H1 (cell line): ENCODE results near the gene EAPP. TPM values are rescaled to one million over a fixed set of nuclear protein-coding genes. Genes with fewer than 3 reads are reported as not detected.

Source experiments
- CTCF ChIA-PET: fragments of 300-600 bp; sonication (Branson Sonifier 250); formaldehyde crosslinking; loops from one replicate; lab custom pipeline; 2021; ENCODE audit not compliant: partially characterized antibody; lab: Charles Lee
- POLR2A ChIA-PET: fragments of 300-600 bp; sonication (Branson Sonifier 250); formaldehyde crosslinking; loops from one replicate; lab custom pipeline; 2021; ENCODE audit warnings: inconsistent platforms; ENCODE audit not compliant: partially characterized antibody; lab: Charles Lee
- DNase-seq, 2 experiments: peaks; one replicate each; pipeline versions ENCODE4 v3.0.0 to v3.0.0-alpha.2; 2010 to 2022; ENCODE audit warnings: low spot score in 2 of 2, low read depth in 1 of 2, mixed read lengths in 1 of 2
- FAIRE-seq: peaks from 2 replicates; lab custom pipeline; 2011; peaks lifted over from hg19 to GRCh38; lab: Jason Lieb, UNC
- H2AFZ ChIP-seq: 2 replicates; pipeline ENCODE4 v1.8.1; 2012; ENCODE audit warnings: low read length, inconsistent platforms
- H2AK5ac ChIP-seq: 2 replicates; pipeline ENCODE4 v1.6.1; 2013; ENCODE audit warnings: low read depth, low read length
- H2BK120ac ChIP-seq: replicated peaks from 2 replicates; pipeline ENCODE3; 2013; ENCODE audit warnings: low read depth, low read length, inconsistent platforms
- H2BK12ac ChIP-seq: 2 replicates; pipeline ENCODE4 v1.6.1; 2013; ENCODE audit warnings: low read depth, low read length
- H2BK15ac ChIP-seq: 2 replicates; pipeline ENCODE4 v1.6.1; 2013; ENCODE audit warnings: low read length
- H2BK20ac ChIP-seq: 2 replicates; pipeline ENCODE4 v1.6.1; 2013; ENCODE audit warnings: low read length
- H2BK5ac ChIP-seq: 2 replicates; pipeline ENCODE4 v1.6.1; 2013; ENCODE audit warnings: low read depth, low read length
- H3K14ac ChIP-seq: 2 replicates; pipeline ENCODE4 v1.6.1; 2013; ENCODE audit warnings: inconsistent platforms; ENCODE audit not compliant: insufficient read length
- H3K18ac ChIP-seq: 2 replicates; pipeline ENCODE4 v1.6.1; 2013; ENCODE audit warnings: low read length; ENCODE audit errors: extremely low read depth
- H3K23ac ChIP-seq: 2 replicates; pipeline ENCODE4 v1.6.1; 2013; ENCODE audit warnings: inconsistent platforms; ENCODE audit not compliant: insufficient read length
- H3K23me2 ChIP-seq: 2 replicates; pipeline ENCODE4 v1.6.1; 2013; ENCODE audit warnings: low read depth, low read length
- H3K27ac ChIP-seq: 2 replicates; pipeline ENCODE4 v1.6.1; 2011; ENCODE audit warnings: low read depth, low read length, inconsistent platforms
- H3K27me3 ChIP-seq, 4 experiments: replicated peaks in 1 of 4; 1 replicate in 1 of 4; 2 replicates in 3 of 4; pipeline versions ENCODE4 v1.6.1 to v1.8.1; 2011 to 2013; ENCODE audit warnings: low read length in 3 of 4, mild to moderate bottlenecking in 3 of 4, inconsistent platforms in 2 of 4, mixed read lengths in 2 of 4, moderate library complexity in 1 of 4; ENCODE audit not compliant: control insufficient read depth in 3 of 4, insufficient read depth in 3 of 4; ENCODE audit errors: extremely low read depth in 1 of 4
- H3K36me3 ChIP-seq, 4 experiments: 2 replicates each; pipeline versions ENCODE4 v1.6.1 to v1.8.1; 2011 to 2013; ENCODE audit warnings: mild to moderate bottlenecking in 4 of 4, low read length in 3 of 4, moderate library complexity in 2 of 4, control low read depth in 1 of 4, inconsistent platforms in 1 of 4; ENCODE audit not compliant: insufficient read depth in 4 of 4, control insufficient read depth in 2 of 4
- H3K4ac ChIP-seq: replicated peaks from 2 replicates; pipeline ENCODE3; 2013; ENCODE audit warnings: low read length, low read depth, mixed read lengths, inconsistent platforms; ENCODE audit not compliant: insufficient read length
- H3K4me1 ChIP-seq, 4 experiments: replicated peaks in 1 of 4; 1 replicate in 1 of 4; 2 replicates in 3 of 4; pipeline versions ENCODE4 v1.6.1 to v1.8.1; 2011 to 2013; ENCODE audit warnings: low read length in 3 of 4, inconsistent platforms in 2 of 4, mixed read lengths in 1 of 4; ENCODE audit not compliant: insufficient read depth in 4 of 4, control insufficient read depth in 3 of 4
- H3K4me2 ChIP-seq, 2 experiments: 2 replicates each; pipeline versions ENCODE4 v1.6.1 to v1.8.1; 2011 to 2013; ENCODE audit warnings: low read depth in 2 of 2, low read length in 2 of 2, control low read depth in 1 of 2, inconsistent platforms in 1 of 2, mild to moderate bottlenecking in 1 of 2; ENCODE audit not compliant: insufficient read depth in 1 of 2
- H3K4me3 ChIP-seq, 4 experiments: fragments of 200-600, 300-600 bp in 1 of 4; sonication (generic), shearing (Covaris generic), sonication (Bioruptor Twin) in 1 of 4; 2 replicates each; pipeline versions ENCODE4 v1.5.1 to v1.8.1; 2011 to 2016; ENCODE audit warnings: low read length in 4 of 4, low read depth in 3 of 4, control low read depth in 2 of 4, inconsistent platforms in 2 of 4, mild to moderate bottlenecking in 2 of 4, mixed read lengths in 1 of 4, moderate library complexity in 1 of 4; ENCODE audit not compliant: insufficient read depth in 2 of 4; ENCODE audit errors: extremely low read depth in 1 of 4
- H3K56ac ChIP-seq: replicated peaks from 2 replicates; pipeline ENCODE3; 2013; ENCODE audit warnings: low read depth, mild to moderate bottlenecking, mixed read lengths, low read length, inconsistent platforms; ENCODE audit not compliant: insufficient read length
- H3K79me1 ChIP-seq: 2 replicates; pipeline ENCODE4 v1.6.1; 2013; ENCODE audit warnings: low read depth, low read length, control low read depth
- H3K79me2 ChIP-seq, 2 experiments: 2 replicates each; pipeline versions ENCODE4 v1.6.1 to v1.8.1; 2012 to 2013; ENCODE audit warnings: low read length in 2 of 2, mild to moderate bottlenecking in 2 of 2, inconsistent platforms in 1 of 2; ENCODE audit not compliant: insufficient read depth in 2 of 2, control insufficient read depth in 1 of 2
- H3K9ac ChIP-seq, 4 experiments: replicated peaks in 1 of 4; 1 replicate in 1 of 4; 2 replicates in 3 of 4; pipeline versions ENCODE4 v1.6.1 to v1.8.1; 2011 to 2013; ENCODE audit warnings: low read depth in 3 of 4, low read length in 3 of 4, control low read depth in 2 of 4, mild to moderate bottlenecking in 2 of 4, moderate library complexity in 2 of 4, inconsistent platforms in 1 of 4; ENCODE audit errors: extremely low read depth in 1 of 4
- H3K9me3 ChIP-seq, 2 experiments: 2 replicates each; pipeline versions ENCODE4 v1.6.1 to v1.8.1; 2012 to 2013; ENCODE audit warnings: mild to moderate bottlenecking in 2 of 2, moderate library complexity in 2 of 2, control low read depth in 1 of 2, inconsistent platforms in 1 of 2, low read depth in 1 of 2, low read length in 1 of 2, mixed read lengths in 1 of 2; ENCODE audit not compliant: insufficient read depth in 2 of 2
- H4K20me1 ChIP-seq, 2 experiments: replicated peaks in 1 of 2; 2 replicates each; pipeline versions ENCODE3 to v1.8.1; 2011 to 2013; ENCODE audit warnings: inconsistent platforms in 2 of 2, low read length in 2 of 2, mild to moderate bottlenecking in 1 of 2; ENCODE audit not compliant: insufficient read depth in 2 of 2, control insufficient read depth in 1 of 2
- H4K5ac ChIP-seq: 2 replicates; pipeline ENCODE4 v1.6.1; 2013; ENCODE audit warnings: low read length, low read depth, mixed read lengths, inconsistent platforms; ENCODE audit not compliant: insufficient read length
- H4K8ac ChIP-seq: 2 replicates; pipeline ENCODE4 v1.8.0; 2013; ENCODE audit warnings: mild to moderate bottlenecking, moderate library complexity, low read length, inconsistent platforms; ENCODE audit not compliant: insufficient read depth; ENCODE audit errors: extremely low read depth
- H4K91ac ChIP-seq: replicated peaks from 2 replicates; pipeline ENCODE3; 2013; ENCODE audit warnings: low read length, mixed read lengths, inconsistent platforms; ENCODE audit not compliant: insufficient read length
- BCL11A ChIP-seq, 2 experiments: IDR thresholded peaks; one replicate each; pipeline ENCODE4 v1.6.1; 2011; ENCODE audit warnings: low read depth in 2 of 2, low read length in 2 of 2, mild to moderate bottlenecking in 2 of 2
- CHD2 ChIP-seq: IDR thresholded peaks from 2 replicates; pipeline ENCODE4 v1.6.1; 2012; ENCODE audit warnings: low read length, improper control_type of control experiment
- CREB1 ChIP-seq: IDR thresholded peaks from 2 replicates; pipeline ENCODE4 v1.6.1; 2012; ENCODE audit warnings: inconsistent platforms
- CTCF ChIP-seq, 3 experiments: IDR thresholded peaks; 1 replicate in 2 of 3; 2 replicates in 1 of 3; pipeline versions ENCODE4 v1.5.1 to v1.6.1; 2011; ENCODE audit warnings: low read length in 3 of 3, mild to moderate bottlenecking in 3 of 3, inconsistent platforms in 2 of 3, low read depth in 1 of 3, moderate library complexity in 1 of 3; ENCODE audit not compliant: insufficient read depth in 1 of 3; ENCODE audit errors: control extremely low read depth in 1 of 3
- GABPA ChIP-seq: IDR thresholded peaks from 2 replicates; pipeline ENCODE4 v1.6.1; 2011; ENCODE audit warnings: mild to moderate bottlenecking, low read length, moderate library complexity, borderline replicate concordance; ENCODE audit not compliant: insufficient read depth
- POU5F1 ChIP-seq: IDR thresholded peaks from 2 replicates; pipeline ENCODE4 v1.6.1; 2011; ENCODE audit warnings: low read depth, mild to moderate bottlenecking, low read length, moderate library complexity
- SP1 ChIP-seq: IDR thresholded peaks from 2 replicates; pipeline ENCODE4 v1.6.1; 2011; ENCODE audit warnings: low read depth, low read length
- USF2 ChIP-seq: IDR thresholded peaks from 2 replicates; pipeline ENCODE4 v1.6.1; 2011; ENCODE audit warnings: low read length, improper control_type of control experiment
- ZNF274 ChIP-seq: IDR thresholded peaks from 2 replicates; pipeline ENCODE4 v1.7.0; 2012; ENCODE audit warnings: low read length, borderline replicate concordance; ENCODE audit errors: extremely low read depth
- WGBS, 2 experiments: shearing (Covaris generic) in 1 of 2; methylation state at CpG; one replicate each; pipeline versions ENCODE4 v1.1.6 to v1.1.7; 2013 to 2015; ENCODE audit warnings: low lambda C conversion rate in 2 of 2, mixed read lengths in 2 of 2, inconsistent platforms in 1 of 2, low coverage in 1 of 2, missing lambda C conversion rate in 1 of 2; ENCODE audit not compliant: insufficient replicate concordance in 2 of 2, insufficient coverage in 1 of 2, insufficient read length in 1 of 2; ENCODE audit errors: extremely low coverage in 1 of 2, missing lambda C conversion rate in 1 of 2; 5-methylcytosine and 5-hydroxymethylcytosine counted together
- polyA plus RNA-seq, 7 experiments: library from polyadenylated mRNA; depleted of rRNA in 3 of 7; stranded (reverse) in 5 of 7; unstranded in 2 of 7; fragments of >200 nt in 5 of 7; fragments of 200-250 nt in 2 of 7; gene quantifications; 1 replicate in 5 of 7; 2 replicates in 1 of 7; 4 replicates in 1 of 7; pipeline versions ENCODE4 v1.2.1 to v1.2.3, GENCODE V29; 2011 to 2013; ENCODE audit warnings: missing spikeins in 2 of 7, mixed read lengths in 2 of 7
- total RNA-seq: library from RNA; stranded (reverse); fragmentation: NEBNext Ultra II Directional; extraction: Animal tissue kit (Norgen Biotek cat#: 25700); gene quantifications from 2 replicates; pipeline ENCODE4 v1.2.1, GENCODE V29; 2021

EAPP gene
- total and polyA plus RNA-seq, 2 of the 8 experiments (the other 6 are each of a cell fraction or from before 2014, with no cell fraction given): 18.3 to 28.7 TPM

- Histone ChIP-seq H2BK15ac (no peak overlapping the region), H3K9ac (no peak overlapping the region), H4K20me1 (no peaks in the 10 kb centered on the region), H4K91ac (no peak overlapping the region), H3K4me2 (no peak overlapping the region), H3K14ac (no peak overlapping the region), H3K4ac (no peak overlapping the region), H3K36me3 (peaks cover 0 to 32% (median 13%) of the 10 kb centered on the region in 4 experiments; a peak in 4 of 8 replicates), H4K8ac (no peak overlapping the region), H3K18ac (no peak overlapping the region), H3K27ac (no peak overlapping the region), H2AK5ac (no peak overlapping the region), H3K23ac (no peak overlapping the region), H2BK12ac (no peak overlapping the region), H2BK120ac (no peak overlapping the region), H3K27me3 (no peaks in the 10 kb centered on the region), H2BK5ac (no peak overlapping the region), H3K79me1 (no peaks in the 10 kb centered on the region; the same call in 1 of the 2 replicates), H3K79me2 (no peaks in the 10 kb centered on the region), H3K56ac (no peak overlapping the region), H3K23me2 (no peaks in the 10 kb centered on the region), H3K9me3 (no peaks in the 10 kb centered on the region), H3K4me1 (no peaks in the 10 kb centered on the region), H2BK20ac (no peak overlapping the region), H4K5ac (no peak overlapping the region), H2AFZ (no peak overlapping the region), H3K4me3 (no peak overlapping the region)
- no peak for FAIRE-seq
- no peak for DNase-seq
- POLR2A ChIA-PET: interaction anchor here (1.1 kb wide), 1 partner anchor 9 kb away, joined by 3 read pairs; no protein-coding TSS in a partner anchor
- WGBS, 2 experiments: 88% methylated on average over 9 of the region's 11 CpGs; no CpG with 5 or more reads in 1 of the 2 experiments
- no peak for TF ChIP-seq GABPA
- TF ChIP-seq BCL11A (IDR thresholded peaks at IDR 0.05; ENCODE audit: low read depth in 2 of 2, low read length in 2 of 2): no peak
- TF ChIP-seq USF2: no peak
- no peak for TF ChIP-seq SP1
- TF ChIP-seq ZNF274: no peak
- TF ChIP-seq CTCF (IDR thresholded peaks at IDR 0.05; ENCODE audit: control extremely low read depth in 1 of 3, insufficient read depth in 1 of 3, low read depth in 1 of 3, low read length in 3 of 3): no peak
- TF ChIP-seq POU5F1: no peak
- TF ChIP-seq CHD2: no peak
- TF ChIP-seq CREB1: no peak
- CTCF ChIA-PET: no interaction called here
Observed at GRCh38 chr14:34582117-34582680, 42.7 kb upstream of the EAPP start.
